HG03139 (cell line): ENCODE measurements around the gene DBI.
"Not testable (repeated sequence)": the region's sequence is repeated elsewhere in the genome, so short reads cannot be mapped to it uniquely, and the experiment has no call there.

Experiments used
- ATAC-seq: cut with Tn5 transposase; IDR thresholded peaks from one replicate; pipeline ENCODE4 v1.9.1; 2021; ENCODE audit not compliant: unreplicated experiment

DBI gene

DNA sequence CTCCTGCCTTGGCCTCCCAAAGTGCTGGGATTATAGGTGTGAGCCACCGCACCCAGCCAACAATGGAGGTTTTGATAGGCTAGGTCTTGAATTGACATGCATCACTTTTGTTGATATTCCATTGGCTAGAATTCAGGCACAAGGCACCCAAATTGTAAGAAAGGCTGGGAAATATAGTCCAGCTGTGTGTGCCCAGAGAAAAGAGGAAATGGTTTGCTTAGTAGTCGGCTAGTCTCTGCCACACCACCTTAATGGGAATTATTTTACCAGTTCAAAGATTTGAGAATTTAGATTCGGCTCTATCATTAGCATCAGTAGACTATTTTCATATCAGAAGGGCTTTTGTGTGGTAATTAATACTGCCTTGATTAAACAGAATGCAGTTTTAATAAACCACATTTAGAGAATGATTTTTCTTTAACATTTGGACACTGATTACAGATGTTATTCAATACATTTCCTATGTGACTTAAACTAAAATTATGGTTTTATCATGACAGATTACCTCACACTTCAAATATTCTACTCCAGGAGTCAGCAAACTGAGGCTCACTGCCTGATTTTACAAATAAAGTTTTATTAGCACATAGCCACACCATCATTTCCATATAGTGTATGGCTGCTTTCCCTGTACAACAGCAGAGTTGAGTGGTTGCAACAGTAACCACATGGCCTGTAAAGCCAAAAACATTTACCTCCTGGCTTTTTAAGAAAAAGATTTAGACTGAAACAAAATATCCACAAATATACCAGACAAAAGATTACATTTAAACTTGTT, 27.4 kb downstream of the DBI start:
- ATAC-seq = no peak

GRCh38 chr2:119397196-119397595, 30.4 kb downstream of the DBI start:
- ATAC-seq = no peak

GRCh38 chr2:119402106-119402505, 35.3 kb downstream of the DBI start:
- no peak for ATAC-seq

GRCh38 chr2:119402645-119403560, 36.1 kb downstream of the DBI start:
- ATAC-seq = no peak

- ATAC-seq = not testable (repeated sequence)
These were observed 36.8 kb downstream of the DBI start for GRCh38 chr2:119403618-119404017.

DNA sequence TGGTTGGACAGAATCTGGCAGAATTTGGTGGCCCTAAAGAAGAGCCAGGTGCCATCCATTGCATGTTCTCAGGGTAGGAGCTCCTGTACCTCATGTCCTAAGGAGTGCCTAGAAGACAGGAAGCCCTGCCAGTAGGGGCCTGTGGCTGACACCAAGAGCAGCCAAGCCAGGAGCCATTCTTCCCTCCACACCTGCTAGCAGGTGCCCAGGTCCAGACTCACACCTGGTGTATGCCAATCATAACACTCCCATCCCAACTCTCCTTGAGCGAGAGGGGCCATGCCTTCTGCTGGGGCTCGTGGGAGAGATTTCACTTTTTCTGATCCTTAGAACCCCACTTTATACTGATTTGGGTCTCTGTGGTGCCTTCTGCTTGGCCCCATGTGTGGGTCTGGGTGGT, 38.4 kb downstream of the DBI start:
- ATAC-seq = no peak

DNA sequence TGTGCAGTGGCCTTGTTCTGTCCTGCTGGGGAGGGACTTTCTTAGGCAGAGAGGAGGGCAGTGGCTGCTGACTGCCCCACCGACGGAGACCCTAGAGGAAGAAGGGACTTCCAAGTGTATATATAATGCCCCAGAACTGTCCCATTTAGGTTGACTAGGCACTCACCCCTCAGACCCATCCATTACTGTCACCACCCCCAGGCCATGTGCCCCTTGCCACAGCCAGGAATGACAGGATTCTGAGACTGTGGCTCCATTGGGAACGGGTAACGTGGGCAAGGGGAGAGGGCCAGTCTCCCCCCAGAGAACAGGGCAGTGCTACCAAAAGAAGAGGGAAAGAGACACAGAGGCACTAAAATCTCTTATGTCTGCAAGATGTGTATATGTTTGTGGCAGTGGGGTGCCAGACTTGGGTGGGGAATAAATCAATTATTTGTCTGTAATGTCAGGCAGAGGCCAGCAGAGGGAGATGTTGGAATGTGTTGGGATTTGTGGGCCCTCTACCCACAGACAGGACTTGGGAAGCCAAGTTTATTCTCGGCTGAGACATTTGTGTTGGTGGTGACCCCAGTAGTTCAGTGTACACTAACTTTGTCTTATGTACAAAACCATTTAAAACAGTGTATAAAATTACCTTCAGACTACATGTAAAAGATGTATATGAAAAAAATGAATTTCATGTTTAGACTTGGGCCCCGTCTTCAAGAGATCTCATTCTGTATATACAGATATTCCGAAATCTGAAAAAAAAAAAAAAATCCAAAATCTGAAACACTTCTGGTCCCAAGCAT, 40.8 kb downstream of the DBI start:
- ATAC-seq = no peak

DNA sequence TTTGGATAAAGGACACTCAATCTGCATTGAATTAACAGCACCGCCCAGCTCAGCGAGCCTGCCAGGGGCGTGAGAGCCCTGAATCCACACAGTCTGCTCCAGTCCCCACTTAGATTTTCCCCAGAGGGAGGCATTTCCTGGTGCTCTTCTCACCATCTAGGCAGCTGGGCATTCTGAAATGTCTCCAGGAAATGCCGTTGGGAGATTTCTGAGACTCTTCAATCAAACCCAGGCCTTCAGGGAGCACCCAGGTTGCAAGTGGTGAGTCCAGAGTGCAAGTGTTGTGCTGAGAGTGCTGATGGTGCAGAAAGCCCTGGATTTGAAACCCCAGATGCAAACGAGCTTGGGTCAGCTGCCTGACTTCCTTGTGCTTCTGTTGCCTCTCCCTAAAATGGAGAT, 41.4 kb downstream of the DBI start:
- no peak for ATAC-seq

DNA sequence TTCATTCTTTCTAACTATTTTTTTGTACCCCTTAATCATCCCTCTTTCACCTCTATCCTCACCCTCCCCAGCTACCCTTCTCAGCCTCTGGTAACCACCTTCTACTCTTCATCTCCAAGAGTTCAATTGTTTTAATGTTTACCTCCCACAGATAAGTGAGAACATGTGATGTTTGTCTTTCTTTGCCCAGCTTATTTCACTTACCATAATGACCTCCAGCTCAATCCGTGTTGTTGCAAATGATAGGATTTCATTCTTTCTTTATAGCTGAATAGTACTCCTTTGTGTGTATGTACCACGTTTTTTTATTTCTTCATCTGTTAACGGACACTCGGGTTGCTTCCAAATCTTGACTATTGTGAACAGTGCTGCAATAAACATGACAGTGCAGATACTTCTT, 42.7 kb downstream of the DBI start:
- ATAC-seq = no peak

DNA sequence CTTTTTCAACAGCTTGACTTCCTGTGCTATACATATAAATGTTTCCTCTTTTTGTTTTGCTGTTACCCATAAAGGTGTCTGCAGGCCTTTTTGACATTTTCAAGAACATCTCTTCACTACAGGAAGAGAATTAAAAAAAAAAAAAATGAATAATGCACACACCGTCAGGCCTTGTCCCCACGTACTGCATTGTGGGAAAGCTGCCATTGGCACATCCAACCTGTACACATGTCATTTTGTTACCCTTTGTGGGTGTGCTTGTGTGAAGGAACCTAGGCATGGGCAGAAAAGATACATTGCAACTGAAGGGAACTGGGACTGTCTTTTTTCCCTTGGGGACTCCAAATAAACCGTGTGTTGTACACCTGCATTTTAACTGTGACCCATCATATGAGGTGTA, 48.1 kb downstream of the DBI start:
- ATAC-seq = no peak

DNA sequence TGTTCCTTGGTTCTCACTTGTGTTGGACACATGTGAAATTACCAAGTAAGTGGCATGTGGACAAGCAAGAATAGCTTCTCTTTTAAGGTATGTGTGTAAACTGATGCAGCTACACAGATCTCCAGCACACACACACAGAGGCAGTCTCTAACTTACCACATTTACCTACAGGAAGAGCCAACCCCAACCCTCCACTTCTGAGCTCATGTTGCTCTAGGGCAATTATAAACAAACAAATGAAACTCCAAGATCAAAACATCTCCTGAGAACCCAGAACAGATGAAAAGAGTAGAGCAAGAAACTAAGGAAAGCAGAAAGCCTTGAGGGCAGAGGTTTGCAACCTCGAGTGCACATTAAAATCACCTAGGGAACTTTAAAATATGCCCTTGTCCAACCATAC, 48.9 kb downstream of the DBI start:
- no peak for ATAC-seq

DNA sequence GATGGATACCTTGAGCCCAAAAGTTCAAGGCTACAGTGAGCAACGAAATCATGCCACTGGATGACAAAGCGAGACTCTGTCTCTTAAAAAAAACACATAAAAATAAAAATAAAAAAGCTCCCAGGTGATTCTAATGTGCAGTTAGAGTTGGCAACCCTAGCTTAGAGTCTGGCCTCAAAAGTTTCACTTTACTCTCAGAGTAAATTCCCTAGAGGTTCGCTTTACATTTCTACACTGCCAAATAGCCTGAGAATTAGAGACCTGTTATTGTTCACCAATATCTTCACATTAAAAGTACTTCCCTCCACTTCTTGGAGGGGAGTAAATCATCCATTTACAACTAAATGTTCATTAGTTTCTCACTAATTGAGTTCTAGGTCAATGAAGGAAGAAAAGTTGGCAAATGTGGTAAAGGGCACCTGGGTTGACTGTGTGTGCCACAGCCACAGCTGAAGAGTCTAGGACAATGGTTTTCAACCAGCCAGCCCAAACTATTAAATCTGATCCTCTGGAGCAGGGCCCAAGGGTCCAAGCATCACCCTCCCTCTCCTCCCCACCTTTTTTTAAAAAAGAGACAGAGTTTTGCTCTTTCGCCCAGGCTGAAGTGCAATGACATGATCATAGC, 49.6 kb downstream of the DBI start:
- no peak for ATAC-seq

GRCh38 chr2:119417908-119418307, 51.1 kb downstream of the DBI start:
- ATAC-seq = no peak

DNA sequence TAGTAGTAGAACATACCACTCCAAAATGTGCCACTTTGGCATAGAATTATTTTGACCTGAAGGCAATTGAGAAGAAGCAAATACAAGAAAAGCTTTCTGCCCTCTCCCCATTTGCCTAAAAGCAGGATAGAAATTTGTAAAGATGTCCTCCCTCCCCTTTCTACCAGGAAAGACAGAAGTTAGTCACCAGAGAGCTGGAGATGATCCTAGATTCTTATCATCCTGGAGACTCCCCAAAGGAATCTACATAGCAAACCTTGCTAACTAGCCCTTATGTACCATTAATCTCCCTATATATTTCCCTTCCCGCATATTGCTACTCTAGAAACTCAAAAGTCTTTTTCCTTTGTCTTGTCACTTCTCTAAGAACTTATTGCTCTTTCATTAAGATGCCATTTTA, 52.3 kb downstream of the DBI start:
- no peak for ATAC-seq

DNA sequence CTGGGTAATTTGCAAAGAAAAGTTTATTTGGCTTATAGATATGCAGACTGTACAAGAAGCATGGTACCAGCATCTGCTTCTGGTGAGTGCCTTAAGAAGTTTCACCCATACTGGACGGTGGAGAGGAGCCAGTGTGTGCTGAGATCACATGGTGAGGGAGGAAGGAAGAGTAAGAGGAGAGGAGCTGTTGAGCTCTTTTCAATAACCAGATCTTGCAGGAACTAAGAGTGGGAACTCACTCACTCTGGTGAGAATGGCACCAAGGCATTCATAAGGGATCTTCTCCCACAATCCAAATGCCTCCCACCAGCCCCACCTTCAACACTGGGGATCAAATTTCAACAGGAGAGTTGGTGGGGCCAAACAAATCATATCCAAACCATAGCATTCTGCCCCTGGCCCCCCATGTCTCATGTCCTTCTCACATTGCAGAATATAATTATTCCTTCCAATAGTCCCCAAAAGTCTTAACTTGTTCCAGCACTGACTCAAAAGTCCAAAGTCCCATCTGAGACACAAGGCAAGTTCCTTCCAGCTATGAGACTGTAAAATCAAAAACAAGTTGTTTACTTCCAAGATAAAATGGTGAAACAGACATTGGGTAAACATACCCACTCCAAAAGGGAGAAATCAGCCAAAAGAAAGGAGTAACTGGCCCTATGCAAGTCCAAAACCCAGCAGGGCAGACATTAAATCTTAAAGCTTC, 53.2 kb downstream of the DBI start:
- no peak for ATAC-seq

- ATAC-seq = no peak
These were observed 54.5 kb downstream of the DBI start for GRCh38 chr2:119421304-119421703.

- ATAC-seq = no peak
These were observed 55.0 kb downstream of the DBI start for GRCh38 chr2:119421741-119422140.
